NCI-H345 treated with DMSO at 0.1 percent for 48 hours (cell line): ENCODE data around the gene PPP1R14C.

Source experiments
- DNase-seq: peaks from one replicate; lab custom pipeline; 2025; ENCODE audit not compliant: unreplicated experiment; lab: John Stamatoyannopoulos, UW

The PPP1R14C gene

DNA sequence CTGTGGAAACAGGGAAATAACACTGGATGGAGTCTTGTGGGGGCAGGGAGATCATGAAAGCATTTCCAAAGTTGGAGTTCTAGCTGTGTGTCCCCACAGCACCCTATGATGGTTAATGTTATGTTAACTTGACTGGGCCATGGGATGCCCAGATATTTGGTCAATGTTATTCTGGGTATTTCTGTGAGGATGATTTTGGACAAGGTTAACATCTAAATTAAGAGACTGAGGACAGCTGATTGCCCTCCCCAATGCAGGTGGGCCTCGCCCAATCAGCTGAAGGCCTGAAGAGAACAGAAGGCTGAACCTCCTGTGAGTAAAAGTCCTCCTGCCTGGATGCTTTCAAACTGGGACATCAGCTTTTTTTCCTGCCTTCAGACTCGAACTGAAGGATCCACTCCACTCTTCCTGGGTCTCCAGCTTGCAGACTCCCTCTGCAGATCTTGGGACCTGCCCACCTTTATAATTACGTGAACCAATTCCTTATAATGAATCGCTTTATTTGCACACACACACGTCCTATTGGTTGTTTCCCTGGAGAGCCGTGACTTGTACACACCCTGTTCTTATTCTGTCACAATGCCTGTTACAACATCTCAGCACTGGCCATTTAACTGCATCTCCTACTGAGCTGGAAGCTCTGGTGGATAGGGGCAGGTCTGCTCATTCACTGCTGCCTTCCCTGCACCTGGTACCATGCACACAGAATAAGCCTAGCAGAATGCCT lies 126.4 kb downstream of the PPP1R14C start:
- no peak for DNase-seq

DNA sequence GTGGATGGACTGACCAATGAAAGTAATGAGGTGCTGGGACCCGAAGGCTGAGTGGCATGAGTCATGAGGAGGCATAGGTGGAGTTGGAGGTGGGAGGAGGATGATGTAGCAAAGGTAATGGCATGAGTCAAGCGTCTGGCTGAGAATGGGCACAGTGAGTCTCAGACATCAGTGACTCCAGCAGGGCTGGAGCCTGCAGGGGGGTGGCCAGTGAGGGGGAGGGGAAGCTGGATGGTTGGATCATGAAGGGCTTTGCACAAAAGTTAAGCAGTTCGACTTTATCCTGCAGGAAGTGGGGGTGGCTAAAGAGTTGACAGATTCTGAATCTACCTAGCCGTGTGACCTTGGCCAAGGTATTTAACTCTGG lies 127.0 kb downstream of the PPP1R14C start:
- DNase-seq: no peak

DNA sequence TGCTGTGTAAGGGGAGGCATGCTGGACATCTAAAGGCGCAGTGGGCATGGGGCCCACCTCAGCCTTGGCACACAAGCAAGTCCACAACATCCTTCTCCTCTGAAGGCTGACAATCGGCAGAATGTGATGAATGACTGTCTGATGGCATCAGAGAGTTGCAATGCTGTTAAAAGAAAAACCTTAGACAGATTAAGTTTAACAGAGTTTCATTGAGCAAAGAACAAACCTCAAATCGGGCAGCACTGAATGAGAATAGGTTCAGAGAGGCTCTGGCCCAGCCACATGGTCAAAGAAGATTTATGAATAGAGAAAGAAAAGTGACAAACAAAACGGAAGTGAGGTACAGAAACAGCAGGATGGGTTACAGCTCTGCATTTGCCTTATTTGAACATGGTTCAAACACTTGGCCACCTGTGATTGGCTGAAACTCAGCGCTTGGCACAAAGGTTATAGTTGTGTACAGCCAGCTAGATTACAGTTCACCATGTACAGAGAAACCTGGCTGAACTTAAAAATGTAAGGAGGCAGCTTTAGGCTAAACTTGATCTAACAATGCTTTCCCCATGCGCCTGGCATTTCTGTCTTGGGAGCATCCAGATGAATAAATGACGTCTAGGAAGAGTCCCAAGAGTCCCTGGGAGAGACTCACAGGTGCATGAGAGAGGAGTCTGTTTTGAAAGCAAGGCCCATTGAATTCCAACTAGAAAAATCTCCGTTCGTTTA lies 127.6 kb downstream of the PPP1R14C start:
- DNase-seq: no peak

DNA sequence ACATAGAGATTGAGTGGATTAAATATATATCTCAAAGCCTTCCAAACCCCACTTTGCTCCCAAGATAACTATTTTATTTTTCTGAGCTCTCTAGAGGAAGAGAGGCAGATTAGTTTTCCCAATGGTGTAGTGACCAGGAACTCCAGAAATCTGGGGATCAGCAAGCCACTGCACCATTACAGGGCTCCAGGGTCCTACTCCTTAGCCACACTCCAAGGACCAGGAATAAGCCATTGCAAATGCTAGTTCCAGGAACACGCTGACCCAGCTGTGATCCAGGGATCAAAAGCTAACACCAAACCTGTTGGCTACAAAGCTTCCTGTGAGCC lies 128.3 kb downstream of the PPP1R14C start:
- no peak for DNase-seq

DNA sequence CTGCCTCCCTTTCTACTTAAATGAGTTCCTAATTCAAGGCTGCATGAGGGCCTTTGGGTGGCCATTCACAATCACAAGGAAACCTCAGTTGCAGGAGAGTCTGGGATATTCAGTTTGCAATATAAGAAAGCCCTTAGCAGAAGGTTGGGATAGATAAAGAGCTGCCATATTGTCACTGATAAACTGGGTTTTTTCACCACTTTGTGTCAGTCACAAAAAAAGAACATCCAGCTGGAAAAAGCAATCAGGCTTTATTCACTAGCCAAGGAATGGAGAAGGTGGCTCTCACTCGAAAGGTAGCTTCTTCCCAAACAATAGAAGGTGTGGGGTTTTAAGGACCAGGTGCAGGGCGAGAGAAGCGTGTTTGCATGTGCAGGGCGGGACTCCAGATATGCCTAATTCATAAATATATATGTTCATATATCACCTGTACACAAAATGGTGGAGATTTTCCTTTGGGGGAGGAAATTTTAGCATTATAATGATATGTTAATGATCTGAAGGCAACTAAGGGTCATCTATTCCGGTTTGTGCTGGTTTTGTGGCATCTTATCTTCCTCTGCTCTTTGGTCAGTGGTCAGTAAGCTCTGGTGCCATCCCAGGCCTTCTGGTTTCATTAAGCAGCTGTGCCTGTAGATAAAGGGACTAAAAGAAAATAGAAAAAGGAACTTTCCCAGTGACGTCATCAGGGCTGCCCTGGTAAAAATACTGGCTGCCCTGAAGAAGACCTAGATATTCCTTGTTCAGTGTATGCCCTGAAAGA lies 128.8 kb downstream of the PPP1R14C start:
- DNase-seq: no peak

DNA sequence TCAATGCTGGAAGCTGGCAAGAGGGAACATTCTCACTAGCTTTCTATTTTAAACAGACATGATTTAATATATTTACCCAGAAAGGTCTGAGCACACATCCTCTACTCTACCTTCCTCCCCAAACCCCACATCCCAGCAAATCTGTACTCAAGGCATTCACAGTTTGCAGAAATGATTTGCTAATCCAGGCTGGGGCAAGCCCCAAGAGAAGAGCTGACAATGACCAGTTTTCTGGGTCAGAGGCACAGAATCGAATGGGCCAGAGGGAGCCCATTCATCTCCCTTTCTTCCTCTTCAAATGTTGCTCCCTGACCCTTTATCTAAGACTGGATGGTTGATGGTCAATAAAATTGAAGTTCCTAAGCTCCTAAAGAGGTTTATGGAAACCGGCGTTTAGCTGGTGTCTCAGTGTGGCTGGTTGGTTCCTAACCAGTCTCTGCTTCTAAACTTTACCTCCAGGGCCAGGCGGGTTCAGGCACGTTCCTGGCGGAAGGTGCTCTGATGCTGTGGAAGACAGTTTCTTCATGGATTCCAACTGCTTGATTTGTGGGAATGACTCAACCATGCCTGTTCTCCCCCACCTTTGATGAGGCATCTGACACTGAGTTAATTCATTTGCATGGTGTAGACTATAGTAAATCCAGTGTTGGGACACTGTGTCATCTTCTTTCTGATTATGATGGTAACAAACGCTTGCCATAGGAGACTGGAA lies 129.6 kb downstream of the PPP1R14C start:
- no peak for DNase-seq

DNA sequence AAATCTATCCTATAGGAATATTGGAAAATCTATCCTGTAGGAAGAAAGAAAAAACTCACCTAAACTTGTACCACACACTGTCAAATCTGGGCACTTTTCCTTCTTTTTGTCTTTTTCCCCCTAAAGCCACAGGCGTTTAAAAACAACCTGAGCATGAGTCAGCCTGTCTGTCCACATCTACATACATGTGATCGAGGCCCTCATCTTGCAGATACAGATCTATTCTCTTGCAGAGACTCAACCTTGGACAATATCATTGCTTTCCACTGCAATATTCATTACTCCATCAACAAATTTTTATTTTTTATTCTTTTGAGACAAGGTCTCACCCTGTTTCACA lies 130.1 kb downstream of the PPP1R14C start:
- no peak for DNase-seq

DNA sequence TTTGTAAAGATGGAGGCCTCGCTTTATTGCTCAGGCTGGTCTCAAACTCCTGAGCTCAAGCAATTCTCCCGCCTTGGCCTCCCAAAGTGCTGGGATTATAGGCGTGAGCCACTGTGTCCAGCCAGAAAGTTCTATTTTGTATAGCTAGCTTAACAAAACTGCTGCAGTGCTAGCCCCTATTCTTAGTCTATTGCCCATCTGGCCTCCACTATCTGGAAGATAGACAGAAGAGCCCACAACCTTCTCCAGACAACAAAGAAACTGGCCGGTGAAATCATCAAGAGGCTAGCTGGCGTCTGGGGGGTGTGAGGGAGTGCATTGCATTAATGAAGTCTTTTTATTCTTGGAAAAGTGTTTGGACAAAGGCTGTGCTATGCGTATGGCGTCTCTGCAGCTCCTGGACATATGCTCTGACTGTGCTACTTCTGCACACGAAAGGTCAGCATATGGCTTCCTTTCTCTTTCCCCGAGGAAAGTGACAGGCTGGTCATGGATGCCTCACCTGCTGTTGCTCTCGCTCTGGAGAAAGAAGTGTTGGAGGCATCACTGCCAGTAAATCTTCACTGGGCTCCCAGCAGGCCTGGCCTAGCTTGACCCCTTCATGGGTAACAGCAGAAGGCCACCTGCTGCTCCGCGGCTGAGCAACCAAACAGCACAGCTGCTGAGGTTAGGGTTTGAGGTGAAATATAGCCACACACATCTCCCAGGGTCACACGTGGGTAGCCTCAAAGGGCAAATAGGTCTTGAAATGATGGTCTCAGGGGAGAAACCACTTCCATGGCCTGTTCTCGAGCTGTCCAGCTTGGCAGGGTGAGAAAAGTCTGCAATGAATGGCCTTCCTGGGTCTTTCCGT lies 130.8 kb downstream of the PPP1R14C start:
- DNase-seq: no peak

DNA sequence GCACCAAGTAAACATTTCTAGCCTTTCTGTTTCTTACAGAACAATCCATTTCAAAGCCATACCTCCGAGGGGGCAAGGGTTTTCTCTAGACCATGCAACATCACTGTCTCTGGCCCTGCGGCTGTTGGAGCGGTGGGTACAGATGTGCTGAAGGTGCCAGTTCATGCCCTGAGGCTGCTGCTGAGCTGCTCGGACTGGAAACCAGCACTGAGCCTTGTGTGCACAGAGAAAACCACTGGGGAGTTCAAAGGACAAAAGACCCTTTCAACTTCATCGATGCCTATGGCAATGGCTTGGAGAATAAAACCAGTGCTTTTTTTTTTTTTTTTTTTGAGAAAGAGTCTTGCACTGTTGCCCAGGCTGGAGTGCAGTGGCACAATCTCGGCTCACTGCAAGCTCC lies 132.6 kb downstream of the PPP1R14C start:
- no peak for DNase-seq

DNA sequence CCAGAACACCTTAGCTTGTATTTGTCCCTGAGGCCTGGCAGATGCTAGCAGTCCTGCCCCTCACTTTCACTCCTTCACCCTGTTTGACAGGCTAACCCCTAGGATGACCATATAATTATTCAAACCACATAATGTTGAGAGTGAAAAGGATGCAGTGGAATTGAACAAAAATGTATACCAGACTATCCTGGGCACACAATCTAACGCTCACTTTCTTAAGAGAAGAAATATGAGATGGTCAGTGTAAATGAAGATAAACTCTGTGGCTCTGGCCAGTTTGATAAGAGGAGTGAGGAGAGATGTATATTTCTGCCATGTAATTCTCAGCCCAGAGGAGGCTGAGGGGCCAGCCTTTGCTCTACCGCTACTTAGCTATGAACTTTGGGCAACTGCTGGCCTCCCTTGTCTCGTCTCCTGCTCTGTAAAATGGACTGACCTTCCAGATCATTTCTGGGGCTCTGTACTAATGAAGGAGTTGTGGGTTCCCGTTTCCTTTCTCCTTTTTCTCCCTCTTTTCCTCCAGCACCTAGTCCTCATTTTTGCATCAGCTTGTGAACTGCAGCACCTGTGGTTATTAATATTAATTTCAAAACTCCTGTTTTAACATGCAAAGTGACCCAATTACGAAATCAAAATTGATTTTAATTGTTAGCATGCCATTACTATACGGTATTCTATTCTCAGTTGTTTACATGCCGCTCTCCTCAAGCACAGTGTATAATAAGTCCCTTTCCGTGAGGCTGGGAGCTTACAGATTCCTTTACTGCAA lies 133.5 kb downstream of the PPP1R14C start:
- DNase-seq: no peak

DNA sequence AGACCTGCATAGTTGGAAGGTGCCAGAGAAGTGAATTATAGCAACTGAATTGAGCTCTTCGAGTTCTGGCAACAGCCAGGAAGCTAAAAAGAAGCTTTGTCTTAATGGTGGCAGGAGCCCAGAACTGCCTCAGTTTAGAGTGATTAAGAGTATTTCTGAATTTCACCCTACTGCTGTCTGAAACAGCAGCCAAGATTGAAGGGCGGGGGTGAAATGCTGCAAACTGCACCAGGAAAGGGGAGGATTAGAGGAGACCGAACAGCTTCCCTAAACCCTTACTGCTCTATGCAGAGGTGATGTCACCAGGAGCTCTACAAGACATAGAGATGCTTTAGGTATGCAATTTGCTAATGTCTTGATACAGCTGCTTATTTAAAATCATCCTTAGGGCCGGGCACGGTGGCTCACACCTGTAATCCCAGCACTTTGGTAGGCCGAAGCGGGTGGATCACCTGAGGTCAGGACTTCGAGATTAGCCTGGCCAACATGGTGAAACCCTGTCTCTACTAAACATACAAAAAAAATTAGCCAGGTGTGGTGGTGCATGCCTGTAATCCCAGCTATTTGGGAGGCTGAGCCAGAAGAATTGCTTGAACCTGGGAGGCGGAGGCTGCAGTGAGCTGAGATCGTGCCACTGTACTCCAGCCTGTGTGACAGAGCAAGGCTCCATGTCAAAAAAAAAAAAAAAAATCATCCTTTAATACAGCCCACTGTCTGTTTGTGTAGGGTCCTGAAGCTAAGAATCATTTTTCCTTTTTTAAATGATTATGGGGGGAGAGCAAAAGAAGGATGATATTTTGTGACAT lies 134.3 kb downstream of the PPP1R14C start:
- DNase-seq: no peak

DNA sequence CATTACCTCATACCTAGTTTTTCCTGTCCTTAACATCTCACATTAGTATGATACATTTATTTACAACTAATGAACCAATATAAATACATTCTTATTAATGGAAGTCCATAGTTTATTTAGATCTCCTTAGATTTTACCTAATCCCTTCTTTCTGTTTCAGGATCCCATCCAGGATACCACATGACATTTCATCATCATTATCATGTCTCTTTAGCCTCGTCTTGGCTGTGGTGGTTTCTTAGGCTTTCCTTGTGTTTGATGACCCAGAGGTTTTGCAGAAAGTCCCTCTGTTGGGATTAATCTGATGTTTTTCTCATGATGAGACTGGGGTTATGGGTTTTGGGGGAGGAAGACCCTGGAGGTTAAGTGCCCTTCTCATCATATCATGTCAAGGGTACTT lies 136.7 kb downstream of the PPP1R14C start:
- no peak for DNase-seq

DNA sequence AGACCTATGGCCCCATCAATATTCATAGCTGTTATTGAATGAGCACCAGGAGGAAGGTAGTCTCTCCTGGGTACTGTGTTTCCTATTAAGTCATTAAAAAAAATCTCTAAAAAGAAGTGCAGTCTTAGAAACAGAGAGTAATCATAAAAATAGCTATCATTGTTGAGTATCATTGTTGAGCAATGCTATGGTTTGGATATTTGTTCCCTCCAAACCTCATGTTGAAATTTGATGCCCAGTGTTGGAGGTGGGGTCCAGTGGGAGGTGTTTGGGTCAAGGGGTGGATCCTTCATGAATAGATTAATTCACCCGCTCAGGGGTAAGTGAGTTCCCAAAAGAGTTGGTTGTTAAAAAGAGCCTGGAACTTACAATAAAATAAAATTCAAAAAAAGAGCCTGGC lies 137.9 kb downstream of the PPP1R14C start:
- DNase-seq: no peak

DNA sequence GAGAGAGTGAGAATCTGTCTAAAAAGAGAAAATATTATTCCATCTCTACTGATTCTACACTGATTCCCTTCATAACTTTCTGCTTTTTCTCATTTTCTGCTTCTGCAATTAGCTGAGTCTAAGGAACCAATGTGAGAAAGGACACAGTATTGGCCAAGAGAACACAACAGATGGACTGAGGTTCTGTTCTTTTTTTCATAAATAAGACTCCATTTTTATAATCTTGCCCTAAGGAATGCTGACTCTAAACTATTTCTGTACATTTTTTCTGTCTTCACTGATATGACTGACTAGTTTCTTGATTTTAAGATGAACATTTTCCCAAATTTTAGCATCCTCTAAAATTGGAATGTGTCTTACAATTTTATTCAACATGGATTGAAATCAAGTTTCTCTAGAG lies 138.9 kb downstream of the PPP1R14C start:
- no peak for DNase-seq

DNA sequence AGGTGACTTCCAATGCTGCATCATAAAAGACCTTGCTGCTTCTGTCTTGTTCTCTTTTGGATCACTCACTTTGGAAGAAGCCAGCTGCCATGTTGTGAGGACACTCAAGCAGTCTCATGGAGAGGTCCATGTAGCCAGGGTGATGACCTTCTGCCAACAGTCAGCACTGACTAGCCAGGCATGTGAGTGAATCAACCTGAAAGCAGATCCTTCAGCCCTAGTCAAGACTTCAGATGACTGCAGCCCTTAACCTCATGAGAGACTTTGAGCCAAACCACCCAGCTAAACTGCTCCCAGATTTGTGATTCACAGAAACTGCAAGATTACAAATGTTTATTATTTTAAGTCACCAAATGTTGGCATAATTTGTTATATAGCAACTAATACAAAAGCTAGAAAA lies 140.0 kb downstream of the PPP1R14C start:
- DNase-seq: no peak

DNA sequence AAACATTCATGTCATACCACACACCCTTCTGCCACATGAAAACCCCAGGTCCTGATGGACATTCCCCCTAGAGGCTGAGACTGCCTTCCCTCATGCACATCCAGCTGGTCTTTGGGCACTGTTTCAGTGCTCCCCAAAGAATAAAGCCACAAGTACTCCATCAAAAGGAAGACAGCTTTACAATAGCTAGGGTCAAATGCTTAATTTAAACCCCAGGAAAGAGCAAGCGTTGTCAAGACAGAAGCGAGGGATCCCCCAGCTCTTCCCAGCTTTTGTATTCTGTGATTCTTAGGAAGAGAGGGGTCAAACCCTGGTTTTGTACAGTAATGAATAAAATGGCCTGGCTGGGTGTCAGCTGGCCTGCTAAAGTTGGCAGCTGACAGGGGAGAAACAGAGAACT lies 143.6 kb downstream of the PPP1R14C start:
- DNase-seq: no peak

DNA sequence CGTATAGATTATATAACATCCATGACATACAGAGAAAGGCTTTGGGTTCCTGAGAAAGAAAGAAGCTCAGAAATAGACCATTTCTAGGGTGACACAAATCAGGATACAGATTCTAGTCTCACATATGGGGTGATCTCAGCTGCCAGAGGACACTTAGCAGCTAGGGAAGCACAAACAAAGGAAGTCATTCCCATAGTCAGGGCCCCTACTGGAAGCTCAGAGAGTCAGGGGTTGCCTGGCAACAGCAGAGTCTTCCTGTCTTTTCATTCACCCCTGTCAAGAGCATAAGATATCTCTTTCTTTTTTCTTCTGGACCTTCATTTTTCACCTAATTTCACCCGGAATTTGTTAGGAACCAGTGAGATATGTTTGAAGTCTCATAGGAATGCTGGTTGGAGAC lies 144.1 kb downstream of the PPP1R14C start:
- DNase-seq: no peak

DNA sequence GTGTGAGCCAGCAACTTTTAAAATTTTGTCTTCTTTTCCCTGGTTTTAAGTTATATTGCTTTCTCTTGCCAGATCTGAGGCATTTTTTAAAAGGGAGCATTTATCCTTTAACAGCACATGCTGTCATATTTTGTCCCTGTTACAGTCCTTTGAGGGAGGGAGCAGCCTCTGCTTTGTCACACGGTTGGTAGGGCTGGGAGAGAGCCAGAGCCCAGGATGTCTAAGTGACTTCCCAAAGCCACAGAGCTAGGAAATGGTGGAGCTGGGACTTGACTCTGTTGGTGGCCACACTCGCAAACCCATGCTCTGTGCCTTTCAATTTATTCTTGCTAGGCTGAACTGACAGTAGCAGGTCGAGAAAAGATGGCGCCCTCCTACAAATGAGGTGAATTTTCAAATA lies 145.6 kb downstream of the PPP1R14C start:
- DNase-seq: no peak

DNA sequence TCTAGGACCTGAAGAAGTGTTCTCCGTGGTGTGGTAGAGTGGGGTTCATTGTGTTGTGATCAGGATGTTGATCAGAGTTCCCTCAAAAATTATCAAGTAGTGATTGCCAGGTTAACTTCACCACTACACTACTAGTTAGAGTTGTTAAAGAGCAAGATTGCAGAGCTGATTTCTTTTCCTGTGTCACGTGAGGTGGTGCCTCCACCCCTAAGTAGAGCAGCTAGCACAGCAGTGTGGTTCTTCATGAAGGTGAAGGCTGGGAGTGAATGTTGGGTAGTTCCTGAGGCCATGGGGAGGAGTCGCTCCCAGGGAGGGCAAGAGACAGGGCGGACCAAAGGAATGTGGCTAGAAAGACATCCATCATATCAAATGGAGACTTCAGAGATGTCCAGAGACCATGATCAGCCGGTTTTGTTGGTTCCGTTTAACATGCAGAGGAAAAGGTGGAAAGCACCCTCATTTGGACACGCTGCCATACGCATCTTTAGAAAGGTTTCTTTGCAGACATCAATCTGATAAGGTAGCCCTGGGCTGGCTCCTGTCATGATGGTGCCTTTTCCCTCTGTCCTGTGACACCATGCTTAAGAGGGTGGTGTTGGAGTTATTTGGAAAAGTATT lies 146.7 kb downstream of the PPP1R14C start:
- DNase-seq: no peak
